HCT116 (cell line): Measurements from ENCODE around the gene KAZN.

Experiments used
- JUND ChIP-seq: IDR thresholded peaks from 2 replicates; pipeline ENCODE4 v1.6.1; 2012
- SP1 ChIP-seq: IDR thresholded peaks from 2 replicates; pipeline ENCODE4 v1.6.1; 2012; ENCODE audit warnings: low read depth
- TF ChIP-seq, protein P1 (sequence below): IDR thresholded peaks from 2 replicates; pipeline ENCODE4 v1.6.1; 2012
- TF ChIP-seq, protein P2 (sequence below), 3 experiments: fragments of 200-600 bp in 1 of 3; sonication (generic) in 1 of 3; IDR thresholded peaks in 2 of 3; conservative IDR thresholded peaks in 1 of 3; 2 replicates each; pipeline ENCODE4 v1.5.1; 2012 to 2017; ENCODE audit warnings: low read depth in 2 of 3, low read length in 2 of 3, antibody characterized with exemption in 1 of 3, borderline replicate concordance in 1 of 3, control low read depth in 1 of 3, mild to moderate bottlenecking in 1 of 3, mixed read lengths in 1 of 3, mixed run types in 1 of 3, moderate library complexity in 1 of 3; ENCODE audit not compliant: insufficient read depth in 1 of 3

DNA sequence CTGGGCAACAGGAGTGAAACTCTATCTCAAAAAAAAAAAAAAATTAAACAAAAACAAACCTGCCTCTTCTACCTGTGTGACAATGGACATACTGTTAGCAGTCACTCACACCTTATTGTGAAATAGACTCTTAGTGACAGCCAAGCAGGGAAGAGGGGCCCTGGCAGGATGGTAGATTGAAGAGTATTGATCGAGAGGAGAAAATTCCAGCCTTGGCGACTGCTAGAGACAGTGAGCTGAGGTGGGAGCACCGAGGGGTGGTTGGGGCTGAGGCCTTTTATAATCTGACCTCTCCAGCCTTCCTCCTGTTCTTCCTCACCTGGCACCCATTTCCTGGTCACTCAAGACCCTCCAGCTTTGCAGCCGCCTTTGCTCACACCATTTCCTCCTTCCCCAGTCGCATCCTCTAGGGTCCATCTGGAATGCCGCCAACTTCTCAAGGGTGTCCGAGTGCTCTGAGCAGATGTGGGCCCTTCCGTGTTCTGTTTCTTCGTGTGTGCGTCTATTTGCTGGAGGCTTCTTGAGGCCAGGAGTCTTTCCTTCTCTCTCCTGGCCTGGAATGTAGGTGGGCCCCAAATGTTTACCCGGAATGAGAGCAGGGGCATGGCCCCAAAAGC lies 358.2 kb downstream of the KAZN start:
- TF ChIP-seq, protein P1, sequence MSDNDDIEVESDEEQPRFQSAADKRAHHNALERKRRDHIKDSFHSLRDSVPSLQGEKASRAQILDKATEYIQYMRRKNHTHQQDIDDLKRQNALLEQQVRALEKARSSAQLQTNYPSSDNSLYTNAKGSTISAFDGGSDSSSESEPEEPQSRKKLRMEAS: no peak
- TF ChIP-seq SP1: no peak
- TF ChIP-seq JUND: no peak
- TF ChIP-seq, protein P2, sequence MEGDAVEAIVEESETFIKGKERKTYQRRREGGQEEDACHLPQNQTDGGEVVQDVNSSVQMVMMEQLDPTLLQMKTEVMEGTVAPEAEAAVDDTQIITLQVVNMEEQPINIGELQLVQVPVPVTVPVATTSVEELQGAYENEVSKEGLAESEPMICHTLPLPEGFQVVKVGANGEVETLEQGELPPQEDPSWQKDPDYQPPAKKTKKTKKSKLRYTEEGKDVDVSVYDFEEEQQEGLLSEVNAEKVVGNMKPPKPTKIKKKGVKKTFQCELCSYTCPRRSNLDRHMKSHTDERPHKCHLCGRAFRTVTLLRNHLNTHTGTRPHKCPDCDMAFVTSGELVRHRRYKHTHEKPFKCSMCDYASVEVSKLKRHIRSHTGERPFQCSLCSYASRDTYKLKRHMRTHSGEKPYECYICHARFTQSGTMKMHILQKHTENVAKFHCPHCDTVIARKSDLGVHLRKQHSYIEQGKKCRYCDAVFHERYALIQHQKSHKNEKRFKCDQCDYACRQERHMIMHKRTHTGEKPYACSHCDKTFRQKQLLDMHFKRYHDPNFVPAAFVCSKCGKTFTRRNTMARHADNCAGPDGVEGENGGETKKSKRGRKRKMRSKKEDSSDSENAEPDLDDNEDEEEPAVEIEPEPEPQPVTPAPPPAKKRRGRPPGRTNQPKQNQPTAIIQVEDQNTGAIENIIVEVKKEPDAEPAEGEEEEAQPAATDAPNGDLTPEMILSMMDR (IDR thresholded peaks at IDR 0.05 in 2 of 3, conservative IDR thresholded peaks at IDR 0.05 in 1 of 3; ENCODE audit: borderline replicate concordance in 1 of 3, insufficient read depth in 1 of 3, low read depth in 2 of 3, low read length in 2 of 3): no peak
